ENCODE results near the gene PIR.

The PIR gene

GRCh38 chrX:15413101-15413500, 80.0 kb downstream of the PIR start:
- no peak for DNase-seq

GRCh38 chrX:15410947-15411346, 82.2 kb downstream of the PIR start:
- no peak for DNase-seq

- DNase-seq = no peak
Measured at GRCh38 chrX:15410430-15410829, 82.7 kb downstream of the PIR start.

GRCh38 chrX:15405846-15406245, 87.3 kb downstream of the PIR start:
- no peak for DNase-seq

- no peak for DNase-seq
Measured at GRCh38 chrX:15404401-15405096, 88.6 kb downstream of the PIR start.

GRCh38 chrX:15401378-15401777, 91.8 kb downstream of the PIR start:
- DNase-seq = no peak

- DNase-seq = no peak
Measured at GRCh38 chrX:15399962-15400391, 93.2 kb downstream of the PIR start.

GRCh38 chrX:15398874-15399273, 94.3 kb downstream of the PIR start:
- DNase-seq = no peak

GRCh38 chrX:15395789-15396188, 97.3 kb downstream of the PIR start:
- no peak for DNase-seq

- DNase-seq = no peak
Measured at GRCh38 chrX:15391850-15392249, 101.3 kb downstream of the PIR start.

- DNase-seq = no peak
Measured at GRCh38 chrX:15384304-15384703, 108.8 kb downstream of the PIR start, which contains the start of gene VEGFD. VEGFD (minus strand) TSS chrX:15384413; CDS start chrX:15383946, 467 bp downstream.

GRCh38 chrX:15382813-15383212, 110.3 kb downstream of the PIR start:
- no peak for DNase-seq

GRCh38 chrX:15376956-15377355, 116.2 kb downstream of the PIR start:
- no peak for DNase-seq

GRCh38 chrX:15373976-15374375, 119.2 kb downstream of the PIR start:
- no peak for DNase-seq

GRCh38 chrX:15366506-15367352, 126.4 kb downstream of the PIR start:
- no peak for DNase-seq

- DNase-seq = no peak
Measured at GRCh38 chrX:15359701-15360100, 133.4 kb downstream of the PIR start.

- no peak for DNase-seq
Measured at GRCh38 chrX:15358533-15358932, 134.6 kb downstream of the PIR start.

GRCh38 chrX:15356444-15356843, 136.7 kb downstream of the PIR start:
- DNase-seq = no peak

- no peak for DNase-seq
Measured at GRCh38 chrX:15350329-15350996, 142.7 kb downstream of the PIR start.

GRCh38 chrX:15349046-15349445, 144.1 kb downstream of the PIR start:
- no peak for DNase-seq

- DNase-seq = no peak
Measured at GRCh38 chrX:15345976-15346375, 147.2 kb downstream of the PIR start.

GRCh38 chrX:15344106-15344505, 149.0 kb downstream of the PIR start:
- no peak for DNase-seq

GRCh38 chrX:15343075-15343476, 150.1 kb downstream of the PIR start:
- DNase-seq = no peak

- no peak for DNase-seq
Measured at GRCh38 chrX:15340867-15341266, 152.3 kb downstream of the PIR start.

All from left hindlimb (tissue), 1 donor.